NOMO-1 treated with dmso at 0.1 percent for 144 hours (cell line): Measurements from ENCODE around the gene PPIA.
"Not testable (repeated sequence)": the region's sequence is repeated elsewhere in the genome, so short reads cannot be mapped to it uniquely, and the experiment has no call there.

Experiments used
- DNase-seq: peaks from one replicate; lab custom pipeline; 2025; ENCODE audit not compliant: unreplicated experiment; lab: John Stamatoyannopoulos, UW

Gene PPIA

GRCh38 chr7:44823255-44823781 lies 26.8 kb downstream of the PPIA start:
- DNase-seq, result no peak

GRCh38 chr7:44824894-44825526 lies 28.5 kb downstream of the PPIA start:
- no peak for DNase-seq

GRCh38 chr7:44827567-44827966 lies 31.1 kb downstream of the PPIA start:
- no peak for DNase-seq

GRCh38 chr7:44838751-44839150 lies 42.3 kb downstream of the PPIA start:
- no peak for DNase-seq

- not testable (repeated sequence) for DNase-seq
Observed at GRCh38 chr7:44842675-44843074, 46.2 kb downstream of the PPIA start.

GRCh38 chr7:44843440-44843839 lies 47.0 kb downstream of the PPIA start:
- not testable (repeated sequence) for DNase-seq

GRCh38 chr7:44845451-44845850 lies 49.0 kb downstream of the PPIA start:
- DNase-seq, result no peak

- not testable (repeated sequence) for DNase-seq
Observed at GRCh38 chr7:44846390-44846789, 49.9 kb downstream of the PPIA start.

- no peak for DNase-seq
Observed at GRCh38 chr7:44846816-44847508, 50.5 kb downstream of the PPIA start.

- DNase-seq, result peak; percentile 78
Observed at GRCh38 chr7:44847509-44847919, 51.0 kb downstream of the PPIA start.

- peak; percentile 99 for DNase-seq
Observed at GRCh38 chr7:44847920-44848634, 51.6 kb downstream of the PPIA start, which contains the start of gene H2AZ2. H2AZ2 (minus strand) TSS chr7:44848087; CDS start chr7:44847971, 116 bp downstream.

GRCh38 chr7:44849259-44849884 lies 52.9 kb downstream of the PPIA start:
- no peak for DNase-seq

- DNase-seq, result no peak
Observed at GRCh38 chr7:44849885-44850544, 53.5 kb downstream of the PPIA start.

- no peak for DNase-seq
Observed at GRCh38 chr7:44852590-44852989, 56.1 kb downstream of the PPIA start.
